Measurements from ENCODE around the gene DNAJB9. TPM values are rescaled to one million over a fixed set of nuclear protein-coding genes. Genes with fewer than 3 reads are reported as not detected.

Gene DNAJB9
- total and polyA plus RNA-seq, 2 experiments from 2014 or later: 64.2 to 94.0 TPM

DNA sequence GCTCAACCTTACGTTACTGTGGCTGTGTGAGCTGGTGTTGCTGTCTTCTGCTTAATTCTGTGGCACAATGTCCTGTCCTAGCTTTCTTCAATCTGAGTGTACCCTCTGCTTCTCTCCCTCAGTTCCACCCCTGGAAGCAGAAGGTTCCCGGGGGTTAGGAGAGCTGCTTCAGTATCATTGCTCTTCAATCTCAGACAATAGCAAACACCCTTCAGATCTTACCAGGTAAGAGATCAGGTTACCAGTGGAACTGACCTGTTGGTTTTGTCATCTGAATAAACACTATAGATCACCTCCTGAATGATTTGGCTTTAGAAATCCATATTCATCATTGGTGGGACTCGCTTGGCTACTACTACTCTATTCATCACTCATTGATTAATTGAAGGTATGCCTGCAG is 48.4 kb downstream of the DNAJB9 start:
- H3K4me3 ChIP-seq: no peak overlapping the region
- H3K9me2 ChIP-seq (replicated peaks; ENCODE audit: insufficient read depth): no peaks in the 10 kb centered on the region
- no peaks in the 10 kb centered on the region for H4K20me1 ChIP-seq (ENCODE audit: insufficient read depth, poor library complexity, severe bottlenecking)
- DNase-seq (ENCODE audit: low spot score): no peak
- H3K4me2 ChIP-seq: no peak overlapping the region
- no peaks in the 10 kb centered on the region for H3K9me3 ChIP-seq (ENCODE audit: low read depth)
- H2AFZ ChIP-seq: no peak overlapping the region
- TF ChIP-seq, protein P1, sequence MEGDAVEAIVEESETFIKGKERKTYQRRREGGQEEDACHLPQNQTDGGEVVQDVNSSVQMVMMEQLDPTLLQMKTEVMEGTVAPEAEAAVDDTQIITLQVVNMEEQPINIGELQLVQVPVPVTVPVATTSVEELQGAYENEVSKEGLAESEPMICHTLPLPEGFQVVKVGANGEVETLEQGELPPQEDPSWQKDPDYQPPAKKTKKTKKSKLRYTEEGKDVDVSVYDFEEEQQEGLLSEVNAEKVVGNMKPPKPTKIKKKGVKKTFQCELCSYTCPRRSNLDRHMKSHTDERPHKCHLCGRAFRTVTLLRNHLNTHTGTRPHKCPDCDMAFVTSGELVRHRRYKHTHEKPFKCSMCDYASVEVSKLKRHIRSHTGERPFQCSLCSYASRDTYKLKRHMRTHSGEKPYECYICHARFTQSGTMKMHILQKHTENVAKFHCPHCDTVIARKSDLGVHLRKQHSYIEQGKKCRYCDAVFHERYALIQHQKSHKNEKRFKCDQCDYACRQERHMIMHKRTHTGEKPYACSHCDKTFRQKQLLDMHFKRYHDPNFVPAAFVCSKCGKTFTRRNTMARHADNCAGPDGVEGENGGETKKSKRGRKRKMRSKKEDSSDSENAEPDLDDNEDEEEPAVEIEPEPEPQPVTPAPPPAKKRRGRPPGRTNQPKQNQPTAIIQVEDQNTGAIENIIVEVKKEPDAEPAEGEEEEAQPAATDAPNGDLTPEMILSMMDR (IDR thresholded peaks at IDR 0.05; ENCODE audit: poor library complexity): no peak
- TF ChIP-seq EZH2phosphoT487 (IDR thresholded peaks at IDR 0.05; ENCODE audit: low read depth, severe bottlenecking, unreplicated experiment): no peak
- TF ChIP-seq EZH2 (IDR thresholded peaks at IDR 0.05; ENCODE audit: borderline replicate concordance): no peak
- H3K36me3 ChIP-seq (replicated peaks; ENCODE audit: insufficient read depth, low read depth): no peaks in the 10 kb centered on the region
- H3K27ac ChIP-seq: no peak overlapping the region
- H3K79me2 ChIP-seq: no peaks in the 10 kb centered on the region
- peaks cover 12% of the 10 kb centered on the region for H3K4me1 ChIP-seq (ENCODE audit: insufficient read depth)
- no peaks in the 10 kb centered on the region for H3K27me3 ChIP-seq
- 67% methylated on average over 3 of the region's 3 CpGs for WGBS (ENCODE audit: low lambda C conversion rate, missing lambda C conversion rate)

DNA sequence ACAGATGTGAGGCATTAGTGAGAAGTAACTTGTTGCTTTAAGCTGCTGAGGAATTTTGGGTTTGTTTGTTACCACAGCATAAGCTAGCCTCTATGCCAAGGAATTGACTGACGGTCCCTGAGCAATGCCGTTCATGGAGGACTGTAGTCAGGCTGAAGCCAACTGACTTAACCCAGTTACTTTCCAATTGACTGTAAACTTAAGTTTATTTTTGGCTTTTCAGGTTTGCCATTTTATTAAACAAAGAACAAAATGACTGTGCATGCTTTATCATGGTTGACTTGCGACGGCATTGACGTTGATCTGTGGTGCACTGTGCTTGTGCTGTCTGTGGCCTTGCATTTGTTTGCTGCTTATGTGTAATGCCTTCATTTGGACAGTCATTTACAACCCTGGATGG is 53.5 kb downstream of the DNAJB9 start:
- WGBS (ENCODE audit: low lambda C conversion rate, missing lambda C conversion rate): 82% methylated on average over 5 of the region's 5 CpGs
- no peak for DNase-seq (ENCODE audit: low spot score)
- Histone ChIP-seq H3K27me3 (no peaks in the 10 kb centered on the region), H4K20me1 (ENCODE audit: insufficient read depth, poor library complexity, severe bottlenecking) (no peaks in the 10 kb centered on the region), H3K9me3 (ENCODE audit: low read depth) (no peaks in the 10 kb centered on the region), H3K79me2 (no peaks in the 10 kb centered on the region), H3K36me3 (replicated peaks; ENCODE audit: insufficient read depth, low read depth) (no peaks in the 10 kb centered on the region), H3K4me3 (no peak overlapping the region), H2AFZ (no peak overlapping the region), H3K27ac (no peak overlapping the region), H3K9me2 (replicated peaks; ENCODE audit: insufficient read depth) (no peaks in the 10 kb centered on the region), H3K4me1 (ENCODE audit: insufficient read depth) (no peaks in the 10 kb centered on the region), H3K4me2 (no peak overlapping the region)
- TF ChIP-seq EZH2 (IDR thresholded peaks at IDR 0.05; ENCODE audit: borderline replicate concordance) (no peak), EZH2phosphoT487 (IDR thresholded peaks at IDR 0.05; ENCODE audit: low read depth, severe bottlenecking, unreplicated experiment) (no peak)
- TF ChIP-seq, protein P1 (IDR thresholded peaks at IDR 0.05; ENCODE audit: poor library complexity): no peak

Other genes starting within 250 kb of the DNAJB9 start
- gene NRCAM, start 113.4 kb upstream of the DNAJB9 start, total RNA-seq: 34.4 and 41.5 TPM in 2 replicates
- gene NRCAM, start 113.4 kb upstream of the DNAJB9 start, polyA plus RNA-seq: 6.4 and 16.0 TPM in 2 replicates
- gene PNPLA8, start 43.7 kb upstream of the DNAJB9 start, total RNA-seq: 38.4 and 48.3 TPM in 2 replicates
- gene PNPLA8, start 43.7 kb upstream of the DNAJB9 start, polyA plus RNA-seq: 25.2 and 29.0 TPM in 2 replicates
- gene THAP5, start 168 bp upstream of the DNAJB9 start, total RNA-seq: 36.9 and 39.1 TPM in 2 replicates
- 5.9 and 8.8 TPM in 2 replicates for gene THAP5, start 168 bp upstream of the DNAJB9 start, polyA plus RNA-seq

Measured in hepatocyte (in vitro differentiated cells).